Measurements from ENCODE around the gene HCFC1. TPM values are rescaled to one million over a fixed set of nuclear protein-coding genes. Genes with fewer than 3 reads are reported as not detected.

Gene HCFC1
- total and polyA plus RNA-seq, 7 donors: 7.4 to 57.3 (median 25.8) TPM

- Histone ChIP-seq H3K27ac (no peak overlapping the region), H3K27me3 (no peaks in the 10 kb centered on the region), H3K36me3 (no peaks in the 10 kb centered on the region), H3K4me1 (peaks cover 0 to 26% (median 17%) of the 10 kb centered on the region in 4 donors), H3K4me3 (no peak overlapping the region), H3K9me3 (no peaks in the 10 kb centered on the region)
- TF ChIP-seq EP300 (IDR thresholded peaks at IDR 0.05): no peak
- DNase-seq: no peak
- intact Hi-C loops (cut with DNase I): no loop called here
- 97% methylated on average over 14 of the region's 14 CpGs for WGBS, 2 donors
Observed at GRCh38 chrX:153920546-153920945, 51.1 kb downstream of the HCFC1 start.

DNA sequence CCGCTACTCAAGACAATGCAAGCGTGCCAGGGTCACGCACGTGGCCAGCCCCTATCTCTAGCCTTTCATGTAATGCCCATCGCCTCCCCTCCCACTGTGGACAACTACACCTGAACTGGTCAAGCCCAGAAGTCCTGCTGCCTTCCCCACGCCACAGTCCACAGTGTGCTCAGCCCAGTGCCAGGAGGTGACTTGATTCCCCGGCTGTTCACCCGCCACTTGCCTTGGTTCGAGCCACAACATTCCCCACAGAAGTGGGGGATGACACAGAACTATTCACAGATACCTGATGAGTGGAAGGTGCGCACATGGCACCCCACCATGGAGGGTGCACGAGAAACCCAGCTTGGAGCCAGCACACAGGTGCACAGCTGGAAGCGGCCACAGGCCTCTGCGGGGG, 52.3 kb downstream of the HCFC1 start:
- Histone ChIP-seq H3K4me3 (no peak overlapping the region), H3K36me3 (no peaks in the 10 kb centered on the region), H3K27me3 (no peaks in the 10 kb centered on the region), H3K27ac (no peak overlapping the region), H3K4me1 (peaks cover 0 to 26% (median 17%) of the 10 kb centered on the region in 4 donors), H3K9me3 (no peaks in the 10 kb centered on the region)
- intact Hi-C loops (cut with DNase I): no loop called here
- TF ChIP-seq POLR2AphosphoS5 (IDR thresholded peaks at IDR 0.05) (no peak), POLR2A (IDR thresholded peaks at IDR 0.05) (no peak), EP300 (IDR thresholded peaks at IDR 0.05) (no peak)
- TF ChIP-seq, protein P1, sequence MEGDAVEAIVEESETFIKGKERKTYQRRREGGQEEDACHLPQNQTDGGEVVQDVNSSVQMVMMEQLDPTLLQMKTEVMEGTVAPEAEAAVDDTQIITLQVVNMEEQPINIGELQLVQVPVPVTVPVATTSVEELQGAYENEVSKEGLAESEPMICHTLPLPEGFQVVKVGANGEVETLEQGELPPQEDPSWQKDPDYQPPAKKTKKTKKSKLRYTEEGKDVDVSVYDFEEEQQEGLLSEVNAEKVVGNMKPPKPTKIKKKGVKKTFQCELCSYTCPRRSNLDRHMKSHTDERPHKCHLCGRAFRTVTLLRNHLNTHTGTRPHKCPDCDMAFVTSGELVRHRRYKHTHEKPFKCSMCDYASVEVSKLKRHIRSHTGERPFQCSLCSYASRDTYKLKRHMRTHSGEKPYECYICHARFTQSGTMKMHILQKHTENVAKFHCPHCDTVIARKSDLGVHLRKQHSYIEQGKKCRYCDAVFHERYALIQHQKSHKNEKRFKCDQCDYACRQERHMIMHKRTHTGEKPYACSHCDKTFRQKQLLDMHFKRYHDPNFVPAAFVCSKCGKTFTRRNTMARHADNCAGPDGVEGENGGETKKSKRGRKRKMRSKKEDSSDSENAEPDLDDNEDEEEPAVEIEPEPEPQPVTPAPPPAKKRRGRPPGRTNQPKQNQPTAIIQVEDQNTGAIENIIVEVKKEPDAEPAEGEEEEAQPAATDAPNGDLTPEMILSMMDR (IDR thresholded peaks at IDR 0.05): no peak
- 95% methylated on average over 13 of the region's 13 CpGs for WGBS, 2 donors
- DNase-seq: no peak

- TF ChIP-seq, protein P1 (IDR thresholded peaks at IDR 0.05): no peak
- TF ChIP-seq EP300 (IDR thresholded peaks at IDR 0.05) (no peak), POLR2AphosphoS5 (IDR thresholded peaks at IDR 0.05) (no peak), POLR2A (IDR thresholded peaks at IDR 0.05) (no peak)
- H3K27ac ChIP-seq: no peak overlapping the region
- no peak for DNase-seq
- no peaks in the 10 kb centered on the region for H3K9me3 ChIP-seq
- H3K4me1 ChIP-seq: peaks cover 0 to 19% (median 15%) of the 10 kb centered on the region in 4 donors
- H3K36me3 ChIP-seq: no peaks in the 10 kb centered on the region
- no peak overlapping the region for H3K4me3 ChIP-seq
- H3K27me3 ChIP-seq: peaks cover 0 to 2% (median 0%) of the 10 kb centered on the region in 3 donors
- intact Hi-C loops (cut with DNase I): no loop called here
- WGBS, 2 donors: 92 to 94% methylated on average over 6 of the region's 6 CpGs
Observed at GRCh38 chrX:153917869-153918268, 53.7 kb downstream of the HCFC1 start.

GRCh38 chrX:153913701-153914100, 57.9 kb downstream of the HCFC1 start:
- no peak for DNase-seq
- Histone ChIP-seq H3K4me3 (no peak overlapping the region), H3K36me3 (no peaks in the 10 kb centered on the region), H3K4me1 (no peaks in the 10 kb centered on the region), H3K27ac (no peak overlapping the region), H3K27me3 (peaks cover 0 to 2% (median 0%) of the 10 kb centered on the region in 3 donors), H3K9me3 (no peaks in the 10 kb centered on the region)
- WGBS, 2 donors: 94% methylated on average over 17 of the region's 17 CpGs
- TF ChIP-seq EP300 (IDR thresholded peaks at IDR 0.05) (no peak), POLR2A (IDR thresholded peaks at IDR 0.05) (no peak), POLR2AphosphoS5 (IDR thresholded peaks at IDR 0.05) (no peak)
- TF ChIP-seq, protein P1 (IDR thresholded peaks at IDR 0.05): no peak
- intact Hi-C loops (cut with DNase I): no loop called here

DNA sequence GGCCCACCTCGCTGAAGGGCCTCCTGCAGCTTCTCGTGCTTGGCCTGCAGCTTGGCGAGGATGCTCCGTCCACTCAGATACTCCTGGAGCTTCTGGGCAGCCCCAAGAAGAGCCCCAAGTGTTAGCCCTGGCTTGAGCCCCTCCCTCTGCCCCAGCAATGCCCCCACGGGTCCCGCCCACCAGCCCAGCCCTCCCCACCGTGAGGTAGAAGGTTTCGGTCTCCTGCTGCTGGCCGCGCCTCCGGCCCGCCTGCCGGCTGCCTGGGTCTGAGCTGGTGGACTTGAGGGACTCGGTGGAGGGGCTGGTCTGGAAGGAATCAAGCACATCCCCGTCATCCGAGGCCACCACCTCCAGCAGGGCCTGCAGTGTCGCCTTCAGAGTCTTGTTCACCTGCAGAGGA, 58.4 kb downstream of the HCFC1 start:
- Histone ChIP-seq H3K4me1 (no peaks in the 10 kb centered on the region), H3K36me3 (no peaks in the 10 kb centered on the region), H3K27ac (no peak overlapping the region), H3K27me3 (peaks cover 0 to 2% (median 0%) of the 10 kb centered on the region in 3 donors), H3K9me3 (no peaks in the 10 kb centered on the region), H3K4me3 (no peak overlapping the region)
- no peak for TF ChIP-seq POLR2AphosphoS5 (IDR thresholded peaks at IDR 0.05)
- TF ChIP-seq, protein P1 (IDR thresholded peaks at IDR 0.05): no peak
- TF ChIP-seq POLR2A (IDR thresholded peaks at IDR 0.05): no peak
- TF ChIP-seq EP300 (IDR thresholded peaks at IDR 0.05): no peak
- no peak for DNase-seq
- intact Hi-C loops (cut with DNase I): no loop called here
- 78 to 86% methylated on average over 17 of the region's 17 CpGs for WGBS, 2 donors
